HG02852 (cell line): ENCODE measurements around the gene STX10.

Experiments used
- ATAC-seq: cut with Tn5 transposase; IDR thresholded peaks from one replicate; pipeline ENCODE4 v1.9.1; 2021; ENCODE audit warnings: mild to moderate bottlenecking, moderate library complexity; ENCODE audit not compliant: unreplicated experiment

STX10 gene

GRCh38 chr19:13100841-13101589 is 49.2 kb downstream of the STX10 start:
- no peak for ATAC-seq

- no peak for ATAC-seq
These were observed 50.1 kb downstream of the STX10 start for GRCh38 chr19:13100031-13100588.

- ATAC-seq = no peak
These were observed 50.8 kb downstream of the STX10 start for GRCh38 chr19:13099073-13099999.

DNA sequence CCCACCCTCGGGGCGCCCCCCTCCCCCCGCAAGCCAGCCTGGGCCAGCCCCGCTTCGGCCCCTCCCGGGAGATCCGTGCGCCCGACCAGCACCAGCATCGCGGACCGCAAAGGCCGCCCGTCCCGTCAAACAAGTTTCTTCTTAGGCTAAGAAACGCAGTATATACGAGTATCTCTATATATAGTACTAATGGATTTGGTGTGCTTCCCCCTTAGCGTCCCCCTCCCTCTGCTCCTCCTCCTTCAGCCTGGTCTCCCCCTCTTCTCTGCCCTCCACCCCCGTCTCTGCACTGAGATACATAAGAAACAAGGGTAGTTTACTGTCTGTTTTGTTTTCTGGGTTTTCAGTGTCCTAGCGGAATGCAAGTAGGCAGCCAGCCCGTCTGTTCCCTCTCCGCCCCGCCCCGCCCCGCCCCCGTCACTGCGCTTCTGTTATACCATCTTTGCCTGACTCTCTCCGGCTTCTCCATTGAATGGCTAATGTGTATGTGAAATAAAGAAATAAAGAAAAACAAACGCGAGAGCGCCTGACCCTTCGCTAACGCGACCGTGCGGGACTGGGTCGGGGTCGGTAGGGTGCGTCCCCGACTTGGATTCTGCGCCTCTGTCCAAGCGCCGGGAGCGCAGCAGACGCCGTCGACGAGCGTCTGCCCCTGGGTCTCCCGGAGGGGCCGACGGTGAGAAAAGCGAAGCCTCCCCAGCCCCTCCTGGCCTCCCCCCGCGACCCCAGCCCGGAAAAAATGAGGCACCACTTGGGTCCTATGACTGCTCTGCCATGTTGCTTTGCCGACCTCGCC is 51.7 kb downstream of the STX10 start:
- ATAC-seq = no peak

DNA sequence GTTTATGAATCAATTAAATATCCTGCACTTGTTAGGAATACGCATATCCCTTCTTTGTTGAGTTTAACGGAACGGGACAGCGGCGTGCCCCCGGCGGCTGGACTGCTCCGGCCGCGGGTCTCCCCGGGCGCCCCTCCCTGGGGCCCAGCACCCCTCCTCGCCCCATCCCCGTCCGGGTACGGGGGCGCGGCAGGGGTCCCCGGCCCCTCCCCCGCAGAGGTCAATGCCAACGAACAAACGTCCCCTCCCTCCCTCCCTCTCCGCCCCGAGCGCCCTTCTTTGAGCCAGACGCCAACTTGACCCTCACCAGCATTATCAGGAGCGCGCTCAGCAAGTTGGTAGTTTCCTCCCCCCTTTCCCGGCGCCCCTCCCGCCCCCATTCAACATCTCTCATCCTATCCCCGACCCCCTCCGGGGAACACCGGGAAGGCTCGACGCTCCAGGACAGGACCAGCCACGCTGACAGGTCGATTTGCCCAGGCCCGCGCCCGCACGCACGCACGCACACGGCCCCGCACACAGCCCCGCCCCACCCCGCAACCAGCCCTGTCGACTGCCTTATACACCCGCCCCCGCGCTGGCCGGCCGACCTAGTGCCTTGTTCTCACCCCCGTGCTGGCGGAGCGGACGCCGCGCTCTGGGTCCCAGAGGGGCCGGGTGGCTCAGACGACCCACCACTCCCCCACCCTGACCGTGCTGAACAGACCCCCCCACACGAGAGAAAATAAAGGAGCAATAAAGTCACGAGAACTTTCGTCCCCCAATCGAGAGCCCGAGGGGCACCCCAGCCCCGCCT is 52.5 kb downstream of the STX10 start:
- no peak for ATAC-seq

DNA sequence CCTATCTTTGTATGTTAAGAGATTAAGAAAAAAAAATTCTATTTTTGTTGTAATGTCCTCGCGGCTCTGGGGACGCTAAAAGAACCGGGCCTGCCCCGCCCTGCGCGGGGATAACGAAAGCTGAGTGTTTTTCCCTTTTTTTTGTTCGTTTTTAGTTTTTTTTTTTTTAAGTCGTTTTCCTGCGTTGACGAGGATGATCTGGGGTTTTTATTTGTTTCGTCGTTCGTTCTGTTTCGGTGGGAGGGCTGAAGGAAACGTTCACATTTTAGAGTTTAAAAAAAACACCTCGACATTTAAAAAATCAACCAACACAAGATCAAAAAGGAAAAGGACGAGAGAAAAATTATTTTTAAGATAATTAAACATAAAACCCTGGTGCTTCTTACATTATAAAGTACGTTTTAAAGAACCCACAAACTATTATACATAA is 53.1 kb downstream of the STX10 start:
- ATAC-seq = no peak

GRCh38 chr19:13095934-13096927 is 53.9 kb downstream of the STX10 start:
- ATAC-seq = no peak

- ATAC-seq = no peak
These were observed 54.8 kb downstream of the STX10 start for GRCh38 chr19:13095393-13095784.

DNA sequence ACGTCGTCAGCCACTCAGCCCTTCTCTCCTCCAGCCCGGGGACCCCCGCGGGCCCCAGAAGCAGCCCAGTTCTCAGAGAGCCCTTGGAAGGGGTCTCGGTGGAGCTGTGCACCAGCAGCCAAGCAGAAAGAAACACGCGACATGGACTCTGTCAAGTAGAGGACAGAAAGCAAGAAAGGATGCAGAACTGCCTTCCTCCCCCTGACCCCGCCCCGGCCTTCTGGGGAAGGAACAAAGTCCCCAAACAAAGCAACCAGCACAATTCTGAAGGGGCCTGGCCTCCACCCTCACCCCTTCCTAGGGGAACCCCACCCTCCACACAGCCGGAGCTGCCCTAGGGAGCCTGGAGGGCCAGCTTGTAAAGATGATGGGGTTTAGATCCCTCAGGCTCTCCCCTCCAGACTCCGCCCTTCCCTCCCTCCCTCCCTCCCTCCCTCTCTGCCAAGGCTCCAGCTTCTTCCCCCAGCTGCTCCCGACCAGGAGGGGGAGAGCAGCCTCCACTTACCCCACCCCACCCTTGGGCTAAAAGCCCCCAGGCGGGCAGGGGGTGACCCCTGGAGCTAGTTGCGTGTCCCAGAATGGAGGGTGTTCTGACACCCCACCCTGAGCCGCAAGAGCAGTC is 55.3 kb downstream of the STX10 start:
- no peak for ATAC-seq

DNA sequence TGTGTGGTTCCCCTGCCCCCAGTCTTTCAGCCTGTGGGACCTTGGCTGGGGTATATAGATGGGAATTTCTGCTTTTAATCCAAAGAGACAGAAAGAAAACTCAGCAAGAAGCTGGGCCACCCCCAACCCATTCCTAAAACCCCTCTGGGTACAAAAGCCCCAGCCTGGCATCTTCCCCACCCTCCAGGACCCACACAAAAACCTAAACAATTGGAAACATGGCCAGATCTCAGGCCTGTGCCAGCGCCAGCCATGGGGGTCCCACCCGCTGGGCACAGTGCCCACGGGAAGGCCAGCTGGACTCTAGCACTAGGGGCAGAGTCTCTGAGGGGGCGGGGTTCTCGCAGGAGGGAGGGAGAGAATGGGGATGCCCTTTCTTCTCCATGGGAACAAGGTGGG is 56.1 kb downstream of the STX10 start:
- no peak for ATAC-seq
